K562 (cell line): ENCODE measurements around the gene IFT122. TPM values are rescaled to one million over a fixed set of nuclear protein-coding genes. Genes with fewer than 3 reads are reported as not detected.

Source experiments
- ATAC-seq: fragments of 200-7000 bp; cut with Tn5 transposase; 3 replicates; pipeline ENCODE4 v1.9.1; 2020; ENCODE audit warnings: moderate library complexity
- BruUV-seq: library from RNA; stranded (reverse); fragments of 400-500 nt; replicated peaks from 2 replicates; lab custom pipeline; 2021; lab: Mats Ljungman, UMichigan
- CTCF ChIA-PET: fragments of 300-600 bp; formaldehyde crosslinking; extraction: SDS; loops from one replicate; lab custom pipeline; 2021; ENCODE audit warnings: low intra/inter-chr PET ratio; lab: Yijun Ruan, JAX
- POLR2A ChIA-PET: fragments of 300-600, 350-650 bp; sonication (Branson Sonifier 250); formaldehyde crosslinking; extraction: SDS; loops from one replicate; lab custom pipeline; 2021; ENCODE audit warnings: antibody characterized with exemption, inconsistent platforms; lab: Yijun Ruan, JAX
- DNase-seq, 4 experiments: peaks; one replicate each; pipeline versions ENCODE4 v3.0.0 to v3.0.0-alpha.2; 2011 to 2018; ENCODE audit warnings: low spot score in 3 of 4, mixed read lengths in 3 of 4; ENCODE audit errors: extremely low read depth in 1 of 4
- FAIRE-seq: peaks from 2 replicates; lab custom pipeline; 2011; peaks lifted over from hg19 to GRCh38; lab: Jason Lieb, UNC
- H2AFZ ChIP-seq: 2 replicates; pipeline ENCODE4 v1.6.0; 2011; ENCODE audit warnings: low read depth, low read length, control low read depth, inconsistent platforms
- H3K27ac ChIP-seq: fragments of 200-600 bp; 3 replicates; pipeline ENCODE4 v1.8.0; 2011; ENCODE audit warnings: low read depth, mild to moderate bottlenecking, control low read depth, inconsistent platforms, low read length, moderate library complexity, mixed read lengths; ENCODE audit errors: extremely low read depth
- H3K27me3 ChIP-seq, 2 experiments: fragments of 300-600 bp in 1 of 2; 2 replicates in 1 of 2; 3 replicates in 1 of 2; pipeline versions ENCODE4 v1.6.0 to v1.8.0; 2011; ENCODE audit warnings: inconsistent platforms in 2 of 2, low read length in 2 of 2, mild to moderate bottlenecking in 1 of 2, mixed read lengths in 1 of 2, moderate library complexity in 1 of 2; ENCODE audit not compliant: control insufficient read depth in 2 of 2, insufficient read depth in 2 of 2
- H3K36me3 ChIP-seq: fragments of 300-600 bp; 3 replicates; pipeline ENCODE4 v1.8.0; 2011; ENCODE audit warnings: mild to moderate bottlenecking, low read length, inconsistent platforms; ENCODE audit not compliant: control insufficient read depth, insufficient read depth
- H3K4me1 ChIP-seq, 2 experiments: fragments of 200-600 bp in 1 of 2; replicated peaks in 1 of 2; 2 replicates in 1 of 2; 3 replicates in 1 of 2; pipeline versions ENCODE4 v1.5.1 to v1.8.0; 2011; ENCODE audit warnings: inconsistent platforms in 2 of 2, low read length in 2 of 2, mild to moderate bottlenecking in 1 of 2, mixed read lengths in 1 of 2, moderate library complexity in 1 of 2; ENCODE audit not compliant: control insufficient read depth in 2 of 2, insufficient read depth in 2 of 2
- H3K4me2 ChIP-seq: 2 replicates; pipeline ENCODE4 v1.6.1; 2011; ENCODE audit warnings: low read length, control low read depth, inconsistent platforms, mixed read lengths; ENCODE audit not compliant: insufficient read depth
- H3K4me3 ChIP-seq: fragments of 200-600 bp; sonication (generic), shearing (Covaris generic); 2 replicates; pipeline ENCODE4 v1.5.1; 2016; ENCODE audit warnings: control low read depth, inconsistent platforms
- H3K79me2 ChIP-seq: fragments of 200-600 bp; 3 replicates; pipeline ENCODE4 v1.8.0; 2011; ENCODE audit warnings: low read length, inconsistent platforms; ENCODE audit not compliant: control insufficient read depth, insufficient read depth
- H3K9ac ChIP-seq, 2 experiments: 2 replicates each; pipeline versions ENCODE4 v1.6.0 to v1.6.1; 2011; ENCODE audit warnings: low read depth in 2 of 2, low read length in 2 of 2, control low read depth in 1 of 2, inconsistent platforms in 1 of 2, mild to moderate bottlenecking in 1 of 2, mixed read lengths in 1 of 2; ENCODE audit not compliant: insufficient read depth in 1 of 2
- H3K9me1 ChIP-seq: one replicate; pipeline ENCODE4 v1.6.0; 2011; ENCODE audit warnings: inconsistent platforms, mild to moderate bottlenecking, low read length, moderate library complexity; ENCODE audit not compliant: control insufficient read depth, insufficient read depth
- H3K9me3 ChIP-seq: replicated peaks from 2 replicates; pipeline ENCODE4 v1.5.1; 2011; ENCODE audit warnings: low read depth, low read length, inconsistent platforms; ENCODE audit not compliant: control insufficient read depth, insufficient read depth
- H4K20me1 ChIP-seq: replicated peaks from 2 replicates; pipeline ENCODE4 v1.6.1; 2011; ENCODE audit warnings: low read length, inconsistent platforms, mixed read lengths; ENCODE audit not compliant: control insufficient read depth, insufficient read depth
- ILK ChIP-seq: fragments of 450-650 bp; IDR thresholded peaks from 2 replicates; pipeline ENCODE4 v1.6.1; 2016; ENCODE audit warnings: missing genetic modification characterization, low read depth, mild to moderate bottlenecking, missing compliant biosample characterization, moderate library complexity, borderline replicate concordance
- PML ChIP-seq: IDR thresholded peaks from 2 replicates; pipeline ENCODE4 v1.6.1; 2012; ENCODE audit warnings: low read length, inconsistent platforms
- YY1 ChIP-seq, 3 experiments: IDR thresholded peaks; 2 replicates each; pipeline ENCODE4 v1.6.1; 2011; ENCODE audit warnings: low read length in 2 of 3, mild to moderate bottlenecking in 2 of 3, moderate library complexity in 2 of 3, borderline replicate concordance in 1 of 3, control low read depth in 1 of 3, low read depth in 1 of 3; ENCODE audit not compliant: insufficient read depth in 3 of 3, insufficient replicate concordance in 2 of 3, control insufficient read depth in 1 of 3, insufficient read length in 1 of 3; ENCODE audit errors: extremely low read depth in 1 of 3
- ZFPM2 ChIP-seq: fragments of 250-450 bp; sonication (Bioruptor Pico); IDR thresholded peaks from 2 replicates; pipeline ENCODE4 v1.5.1; 2022; ENCODE audit warnings: mild to moderate bottlenecking
- ZNF12 ChIP-seq: sonication (generic); formaldehyde crosslinking; IDR thresholded peaks from 2 replicates; pipeline ENCODE4 v1.4.0; 2020; ENCODE audit warnings: mild to moderate bottlenecking, missing genetic modification reagents
- ZNF253 ChIP-seq: fragments of 250-450 bp; sonication (Bioruptor Pico); conservative IDR thresholded peaks from 2 replicates; pipeline ENCODE4 v1.6.1; 2021; ENCODE audit warnings: mild to moderate bottlenecking
- ZNF444 ChIP-seq: fragments of 250-450 bp; sonication (Bioruptor Pico); IDR thresholded peaks from 2 replicates; pipeline ENCODE4 v1.4.0; 2020; ENCODE audit warnings: mild to moderate bottlenecking, moderate library complexity
- ZNF445 ChIP-seq: fragments of 250-450 bp; sonication (Bioruptor Pico); IDR thresholded peaks from 2 replicates; pipeline ENCODE4 v1.4.0; 2020; ENCODE audit warnings: low read depth, mild to moderate bottlenecking, moderate library complexity
- ZNF583 ChIP-seq: fragments of 250-450 bp; sonication (Bioruptor Pico); IDR thresholded peaks from 2 replicates; pipeline ENCODE4 v1.4.0; 2020
- WGBS: fragments of 100-300 bp; shearing (Covaris generic); methylation state at CpG from one replicate; pipeline ENCODE4 v1.1.6; 2016; ENCODE audit warnings: low coverage, mixed read lengths; ENCODE audit not compliant: insufficient coverage; ENCODE audit errors: missing lambda C conversion rate; 5-methylcytosine and 5-hydroxymethylcytosine counted together
- in situ Hi-C: fragments of 300-500 bp; cut with MboI; formaldehyde crosslinking; loops from 4 replicates; pipeline ENCODE4 v1.15.0; 2018; ENCODE audit warnings: inconsistent platforms, mixed read lengths
- intact Hi-C: fragments of 100-400 bp; cut with micrococcal nuclease; formaldehyde crosslinking; loops from 2 replicates; pipeline ENCODE4 v1.14.2; 2022
- polyA plus RNA-seq, 8 experiments: library from polyadenylated mRNA; depleted of rRNA in 4 of 8; stranded (reverse) in 5 of 8; unstranded in 3 of 8; fragments of >200 nt; fragmentation: Nextera tagmentation in 2 of 8; fragmentation: Illumina TruSeq in 1 of 8; extraction: Ambion mirVana in 2 of 8; extraction: Trizol in 1 of 8; gene quantifications; 2 replicates each; pipeline versions ENCODE4 v1.2.1 to v1.2.3, GENCODE V29; 2011 to 2014; ENCODE audit warnings: inconsistent platforms in 1 of 8, missing spikeins in 1 of 8
- total RNA-seq, 7 experiments: library from RNA; depleted of rRNA in 6 of 7; stranded (reverse); fragments of >200 nt in 6 of 7; fragmentation: Illumina TruSeq in 2 of 7; extraction: Trizol in 2 of 7; gene quantifications; 2 replicates each; pipeline versions ENCODE4 v1.2.1 to v1.2.3, GENCODE V29; 2011 to 2021; ENCODE audit warnings: low replicate concordance in 1 of 7
- TF ChIP-seq, protein P1 (sequence below): fragments of 250-450 bp; sonication (Bioruptor Pico); IDR thresholded peaks from 2 replicates; pipeline ENCODE4 v1.8.0; 2022; ENCODE audit warnings: inconsistent platforms, mild to moderate bottlenecking, moderate library complexity, borderline replicate concordance
- TF ChIP-seq, protein P2 (sequence below): fragments of 450-650 bp; IDR thresholded peaks from 2 replicates; pipeline ENCODE4 v1.6.1; 2018; ENCODE audit not compliant: partially characterized antibody
- TF ChIP-seq, protein P3 (sequence below): sonication (generic); formaldehyde crosslinking; IDR thresholded peaks from 2 replicates; pipeline ENCODE4 v1.8.0; 2023; ENCODE audit warnings: mild to moderate bottlenecking, missing genetic modification reagents

IFT122 gene
- total and polyA plus RNA-seq, 9 of the 15 experiments (the other 6 are each of a cell fraction or from before 2014, with no cell fraction given) = 2.4 to 11.5 (median 7.7) TPM

DNA sequence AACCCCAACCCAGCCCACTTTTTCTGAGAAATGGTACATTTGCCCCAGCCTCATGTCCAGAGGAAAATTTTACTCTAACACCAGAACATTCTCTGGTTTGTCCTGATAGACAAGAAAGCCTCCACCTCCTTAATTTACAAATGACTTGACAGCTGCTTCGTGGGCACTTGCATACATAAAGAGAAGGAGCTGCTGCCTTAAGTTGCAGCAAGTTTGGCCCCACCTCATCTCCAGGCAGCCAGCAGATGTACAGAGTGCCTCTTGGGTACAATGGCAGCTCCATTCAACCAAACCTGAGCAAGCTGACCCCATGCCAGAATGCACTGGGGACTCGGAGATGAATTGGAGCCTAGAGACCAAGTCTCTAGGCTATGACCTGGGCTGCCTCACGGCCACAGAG lies 96.8 kb downstream of the IFT122 start (continued):
- no peak for TF ChIP-seq ZNF444 (CRISPR knock-in tag)
- TF ChIP-seq ZNF12 (CRISPR knock-in tag) = no peak
- no peak for TF ChIP-seq ILK (tag)
- TF ChIP-seq YY1 (IDR thresholded peaks at IDR 0.05; ENCODE audit: borderline replicate concordance in 1 of 3, control insufficient read depth in 1 of 3, extremely low read depth in 1 of 3, insufficient read depth in 3 of 3, insufficient read length in 1 of 3, insufficient replicate concordance in 2 of 3, low read depth in 1 of 3, low read length in 2 of 3) = no peak
- TF ChIP-seq, all 486 proteins: peak for 0

DNA sequence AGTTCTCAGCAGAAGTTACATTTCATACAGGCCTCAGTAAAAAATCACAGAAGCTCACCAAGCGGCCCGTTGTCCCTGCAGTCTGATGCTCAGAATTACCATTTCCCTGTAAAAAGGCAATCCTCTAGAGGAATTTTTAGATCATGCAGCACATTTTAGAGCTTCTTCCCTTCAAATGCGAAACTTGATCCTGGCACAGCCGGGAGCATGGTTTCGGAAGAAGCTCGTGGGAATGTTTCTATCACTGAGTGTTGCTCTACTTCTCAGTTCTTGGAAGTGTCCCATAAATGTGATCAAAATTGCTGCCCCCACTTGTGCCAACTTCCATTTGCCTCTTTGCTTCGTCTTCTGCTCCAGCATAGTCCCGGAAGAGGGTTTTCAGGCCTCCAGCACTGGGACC lies 99.2 kb downstream of the IFT122 start:
- Histone ChIP-seq H3K4me1 (peaks cover 0 to 13% of the 10 kb centered on the region in 2 experiments; a peak in 3 of 5 replicates), H3K36me3 (no peaks in the 10 kb centered on the region), H4K20me1 (no peaks in the 10 kb centered on the region), H3K9ac (no peak overlapping the region), H3K4me2 (no peak overlapping the region), H3K9me3 (no peaks in the 10 kb centered on the region), H3K4me3 (no peak overlapping the region), H2AFZ (no peak overlapping the region), H3K27me3 (no peaks in the 10 kb centered on the region; a peak in 1 of 5 replicates), H3K79me2 (no peaks in the 10 kb centered on the region), H3K27ac (no peak overlapping the region), H3K9me1 (no peaks in the 10 kb centered on the region)
- ChIA-PET CTCF (no interaction called here), POLR2A (interaction anchor here (1.1 kb wide), 1 partner anchor 224 kb away, joined by 3 read pairs; no protein-coding TSS in a partner anchor)
- ATAC-seq (no peak), DNase-seq (no peak), FAIRE-seq (no peak)
- intact Hi-C loops (no loop called here), in situ Hi-C loops (no loop called here)
- 40% methylated on average over 8 of the region's 8 CpGs for WGBS
- BruUV-seq = no TSS peak
- TF ChIP-seq ZFPM2 (no peak), ZNF583 (no peak), ZNF253 (CRISPR knock-in tag) (no peak), PML (no peak), ZNF445 (CRISPR knock-in tag) (no peak)
- TF ChIP-seq, protein P1, sequence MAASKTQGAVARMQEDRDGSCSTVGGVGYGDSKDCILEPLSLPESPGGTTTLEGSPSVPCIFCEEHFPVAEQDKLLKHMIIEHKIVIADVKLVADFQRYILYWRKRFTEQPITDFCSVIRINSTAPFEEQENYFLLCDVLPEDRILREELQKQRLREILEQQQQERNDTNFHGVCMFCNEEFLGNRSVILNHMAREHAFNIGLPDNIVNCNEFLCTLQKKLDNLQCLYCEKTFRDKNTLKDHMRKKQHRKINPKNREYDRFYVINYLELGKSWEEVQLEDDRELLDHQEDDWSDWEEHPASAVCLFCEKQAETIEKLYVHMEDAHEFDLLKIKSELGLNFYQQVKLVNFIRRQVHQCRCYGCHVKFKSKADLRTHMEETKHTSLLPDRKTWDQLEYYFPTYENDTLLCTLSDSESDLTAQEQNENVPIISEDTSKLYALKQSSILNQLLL (CRISPR knock-in tag) = no peak
- TF ChIP-seq, protein P2, sequence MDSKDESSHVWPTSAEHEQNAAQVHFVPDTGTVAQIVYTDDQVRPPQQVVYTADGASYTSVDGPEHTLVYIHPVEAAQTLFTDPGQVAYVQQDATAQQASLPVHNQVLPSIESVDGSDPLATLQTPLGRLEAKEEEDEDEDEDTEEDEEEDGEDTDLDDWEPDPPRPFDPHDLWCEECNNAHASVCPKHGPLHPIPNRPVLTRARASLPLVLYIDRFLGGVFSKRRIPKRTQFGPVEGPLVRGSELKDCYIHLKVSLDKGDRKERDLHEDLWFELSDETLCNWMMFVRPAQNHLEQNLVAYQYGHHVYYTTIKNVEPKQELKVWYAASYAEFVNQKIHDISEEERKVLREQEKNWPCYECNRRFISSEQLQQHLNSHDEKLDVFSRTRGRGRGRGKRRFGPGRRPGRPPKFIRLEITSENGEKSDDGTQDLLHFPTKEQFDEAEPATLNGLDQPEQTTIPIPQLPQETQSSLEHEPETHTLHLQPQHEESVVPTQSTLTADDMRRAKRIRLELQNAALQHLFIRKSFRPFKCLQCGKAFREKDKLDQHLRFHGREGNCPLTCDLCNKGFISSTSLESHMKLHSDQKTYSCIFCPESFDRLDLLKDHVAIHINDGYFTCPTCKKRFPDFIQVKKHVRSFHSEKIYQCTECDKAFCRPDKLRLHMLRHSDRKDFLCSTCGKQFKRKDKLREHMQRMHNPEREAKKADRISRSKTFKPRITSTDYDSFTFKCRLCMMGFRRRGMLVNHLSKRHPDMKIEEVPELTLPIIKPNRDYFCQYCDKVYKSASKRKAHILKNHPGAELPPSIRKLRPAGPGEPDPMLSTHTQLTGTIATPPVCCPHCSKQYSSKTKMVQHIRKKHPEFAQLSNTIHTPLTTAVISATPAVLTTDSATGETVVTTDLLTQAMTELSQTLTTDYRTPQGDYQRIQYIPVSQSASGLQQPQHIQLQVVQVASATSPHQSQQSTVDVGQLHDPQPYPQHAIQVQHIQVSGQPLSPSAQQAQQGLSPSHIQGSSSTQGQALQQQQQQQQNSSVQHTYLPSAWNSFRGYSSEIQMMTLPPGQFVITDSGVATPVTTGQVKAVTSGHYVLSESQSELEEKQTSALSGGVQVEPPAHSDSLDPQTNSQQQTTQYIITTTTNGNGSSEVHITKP = no peak
- TF ChIP-seq, protein P3, sequence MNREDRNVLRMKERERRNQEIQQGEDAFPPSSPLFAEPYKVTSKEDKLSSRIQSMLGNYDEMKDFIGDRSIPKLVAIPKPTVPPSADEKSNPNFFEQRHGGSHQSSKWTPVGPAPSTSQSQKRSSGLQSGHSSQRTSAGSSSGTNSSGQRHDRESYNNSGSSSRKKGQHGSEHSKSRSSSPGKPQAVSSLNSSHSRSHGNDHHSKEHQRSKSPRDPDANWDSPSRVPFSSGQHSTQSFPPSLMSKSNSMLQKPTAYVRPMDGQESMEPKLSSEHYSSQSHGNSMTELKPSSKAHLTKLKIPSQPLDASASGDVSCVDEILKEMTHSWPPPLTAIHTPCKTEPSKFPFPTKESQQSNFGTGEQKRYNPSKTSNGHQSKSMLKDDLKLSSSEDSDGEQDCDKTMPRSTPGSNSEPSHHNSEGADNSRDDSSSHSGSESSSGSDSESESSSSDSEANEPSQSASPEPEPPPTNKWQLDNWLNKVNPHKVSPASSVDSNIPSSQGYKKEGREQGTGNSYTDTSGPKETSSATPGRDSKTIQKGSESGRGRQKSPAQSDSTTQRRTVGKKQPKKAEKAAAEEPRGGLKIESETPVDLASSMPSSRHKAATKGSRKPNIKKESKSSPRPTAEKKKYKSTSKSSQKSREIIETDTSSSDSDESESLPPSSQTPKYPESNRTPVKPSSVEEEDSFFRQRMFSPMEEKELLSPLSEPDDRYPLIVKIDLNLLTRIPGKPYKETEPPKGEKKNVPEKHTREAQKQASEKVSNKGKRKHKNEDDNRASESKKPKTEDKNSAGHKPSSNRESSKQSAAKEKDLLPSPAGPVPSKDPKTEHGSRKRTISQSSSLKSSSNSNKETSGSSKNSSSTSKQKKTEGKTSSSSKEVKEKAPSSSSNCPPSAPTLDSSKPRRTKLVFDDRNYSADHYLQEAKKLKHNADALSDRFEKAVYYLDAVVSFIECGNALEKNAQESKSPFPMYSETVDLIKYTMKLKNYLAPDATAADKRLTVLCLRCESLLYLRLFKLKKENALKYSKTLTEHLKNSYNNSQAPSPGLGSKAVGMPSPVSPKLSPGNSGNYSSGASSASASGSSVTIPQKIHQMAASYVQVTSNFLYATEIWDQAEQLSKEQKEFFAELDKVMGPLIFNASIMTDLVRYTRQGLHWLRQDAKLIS = no peak
